Right kidney (tissue), 1 donor: ENCODE results near the gene TBCD.
"Not testable (repeated sequence)": the region's sequence is repeated elsewhere in the genome, so short reads cannot be mapped to it uniquely, and the experiment has no call there.

Experiments used
- DNase-seq: peaks from one replicate; pipeline ENCODE4 v3.0.0-alpha.2; 2016

Gene TBCD

DNA sequence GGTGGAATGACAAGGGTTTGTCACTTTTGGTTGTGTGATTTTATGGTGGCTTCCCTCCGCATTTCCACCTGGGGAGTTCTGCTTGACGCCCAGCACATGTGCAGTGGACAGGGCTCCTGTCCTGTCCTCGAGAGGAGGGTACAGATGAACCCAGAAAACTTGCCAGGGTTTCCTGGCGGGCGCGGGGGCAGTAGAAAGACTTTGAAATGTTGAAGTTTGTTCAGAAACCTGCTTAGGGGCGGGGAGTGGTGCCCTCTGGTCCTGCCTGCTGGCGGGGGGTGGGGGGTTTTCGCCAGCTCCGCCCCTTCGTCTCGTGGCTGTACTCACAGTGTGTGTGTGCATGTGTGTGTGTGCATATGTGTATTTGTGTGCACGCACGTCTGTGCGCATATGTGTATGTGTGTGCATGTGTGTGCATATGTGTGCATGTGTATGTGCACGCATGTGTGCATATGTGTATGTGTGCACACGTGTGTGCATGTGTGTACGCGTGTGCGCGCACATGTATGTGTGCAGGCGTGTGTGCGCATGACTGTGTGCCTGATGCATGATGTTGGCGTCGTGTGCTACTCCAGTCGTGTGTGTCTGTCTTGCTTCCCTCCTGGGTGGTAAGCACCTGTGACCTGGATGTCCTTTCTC, 28.6 kb upstream of the TBCD start:
- no peak for DNase-seq

DNA sequence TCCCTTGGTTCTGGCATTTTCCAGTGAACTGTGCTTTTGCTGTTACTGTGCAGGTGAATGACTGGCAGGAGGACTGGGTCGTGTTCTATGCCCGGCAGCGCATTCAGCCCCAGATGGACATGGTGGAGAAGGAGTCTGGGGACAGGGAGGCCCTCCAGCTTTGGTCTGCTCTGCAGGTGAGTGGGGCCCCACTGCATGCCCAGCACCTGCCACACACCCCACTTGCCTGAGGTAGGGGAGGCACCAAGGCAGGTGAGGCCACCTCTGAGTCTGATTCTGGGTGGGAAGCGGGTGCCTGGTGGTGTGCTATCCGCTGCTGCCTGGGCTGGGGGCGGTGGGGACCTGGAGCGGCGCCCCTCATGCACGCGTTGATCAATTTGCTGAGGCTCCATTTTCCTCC, 25.4 kb upstream of the TBCD start:
- DNase-seq = no peak

DNA sequence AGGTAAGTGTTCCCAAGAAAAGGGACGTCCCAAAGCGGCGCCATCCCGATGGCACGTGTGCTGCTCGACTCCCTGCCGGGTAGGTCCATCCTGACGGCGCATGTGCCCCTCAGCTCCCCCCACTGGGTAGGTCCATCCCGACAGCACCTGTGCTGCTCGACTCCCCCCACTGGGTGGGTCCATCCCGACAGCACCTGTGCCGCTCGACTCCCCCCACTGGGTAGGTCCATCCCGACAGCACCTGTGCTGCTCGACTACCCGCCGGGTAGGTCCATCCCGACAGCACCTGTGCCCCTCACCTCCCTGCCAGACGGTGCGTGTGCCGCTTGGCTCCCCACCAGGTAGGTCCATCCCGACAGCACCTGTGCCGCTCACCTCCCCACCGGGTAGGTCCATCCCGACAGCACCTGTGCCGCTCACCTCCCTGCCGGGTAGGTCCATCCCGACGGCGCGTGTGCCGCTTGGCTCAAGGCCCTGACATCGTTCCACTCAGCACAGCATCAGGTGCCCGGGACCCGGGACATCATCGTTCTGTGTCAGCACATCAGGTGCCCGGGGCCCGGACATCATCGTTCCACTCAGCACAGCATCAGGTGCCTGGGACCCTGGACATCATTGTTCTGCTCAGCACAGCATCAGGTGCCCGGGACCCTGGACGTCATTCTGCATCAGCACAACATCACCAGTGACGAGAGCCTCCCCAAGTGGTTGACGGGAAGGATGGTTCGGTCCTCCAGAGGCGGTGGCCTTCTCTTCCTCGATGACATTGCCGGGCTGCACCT, 22.2 kb upstream of the TBCD start:
- DNase-seq = no peak

DNA sequence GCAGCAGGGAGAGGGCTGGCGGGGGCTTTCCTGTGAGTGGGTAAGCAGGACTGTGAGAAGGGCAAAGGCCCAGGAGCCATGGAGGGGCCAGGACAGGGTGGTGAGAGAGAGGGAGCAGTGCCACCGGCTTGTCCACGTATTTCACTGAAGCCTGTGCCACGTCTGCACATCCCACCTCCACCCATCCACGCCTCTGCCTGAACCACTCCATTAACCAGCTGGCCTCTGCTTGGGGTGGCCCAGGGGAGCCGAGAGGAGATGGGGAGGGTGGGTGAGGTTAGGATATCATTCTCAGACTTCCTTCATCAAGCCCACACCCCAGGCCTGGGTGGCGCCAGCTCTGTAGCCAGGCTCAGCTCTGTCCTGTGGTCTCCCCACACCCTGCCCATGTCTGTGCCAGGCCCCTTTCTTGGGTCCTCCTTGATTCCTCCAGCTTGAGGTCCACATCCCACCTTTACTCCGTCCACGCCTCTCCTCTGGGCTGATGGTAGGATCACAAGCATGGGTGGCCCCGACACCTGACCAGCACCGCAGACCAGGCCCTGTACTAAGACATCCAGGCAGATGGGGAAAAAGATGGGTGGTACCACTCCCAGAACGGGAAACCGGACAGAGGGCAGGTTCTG, 19.6 kb upstream of the TBCD start:
- no peak for DNase-seq

DNA sequence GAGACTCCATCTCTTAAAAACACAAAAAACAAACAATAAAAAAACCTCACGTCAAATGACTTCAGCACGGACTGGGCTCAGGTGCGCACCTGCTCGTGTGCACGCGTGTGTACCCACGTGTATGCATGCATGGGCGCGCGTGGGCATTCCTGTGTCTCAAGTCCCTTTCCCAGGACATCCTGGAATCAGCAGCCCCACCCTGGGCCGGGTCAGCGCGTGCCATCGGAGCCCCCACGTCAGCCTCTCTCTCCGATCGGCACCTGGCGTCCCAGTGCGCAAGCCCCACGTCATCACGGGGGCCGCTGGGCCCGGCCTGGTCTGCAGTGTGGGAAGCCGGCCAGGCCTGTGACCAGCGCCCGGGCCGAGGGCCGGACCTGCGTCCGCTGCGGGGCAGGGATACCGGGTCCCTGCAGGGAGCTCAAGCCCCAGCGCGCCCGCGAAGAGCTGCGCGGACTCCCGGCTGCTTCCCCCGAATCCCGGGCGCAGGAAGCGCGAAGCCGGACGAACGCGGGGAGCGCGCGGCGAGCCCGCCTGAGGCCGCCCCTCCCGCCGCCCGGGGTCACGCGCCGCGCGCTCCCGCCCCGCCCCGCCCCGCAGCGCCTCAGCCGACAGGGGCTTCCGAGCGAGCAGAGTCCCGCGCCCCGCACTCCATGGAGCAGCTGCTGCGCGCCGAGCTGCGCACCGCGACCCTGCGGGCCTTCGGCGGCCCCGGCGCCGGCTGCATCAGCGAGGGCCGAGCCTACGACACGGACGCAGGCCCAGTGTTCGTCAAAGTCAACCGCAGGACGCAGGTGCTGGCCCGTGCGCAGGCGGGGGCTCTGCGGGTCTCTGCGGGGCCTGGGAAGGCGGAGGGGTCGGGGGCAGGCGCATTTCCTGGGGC, 16.6 kb upstream of the TBCD start, which contains the start of gene FN3K:
FN3K (plus strand) TSS at position 629 of the 880 bp plus-strand sequence; CDS start at position 651, 22 bp downstream.
- peak; percentile 84 for DNase-seq

DNA sequence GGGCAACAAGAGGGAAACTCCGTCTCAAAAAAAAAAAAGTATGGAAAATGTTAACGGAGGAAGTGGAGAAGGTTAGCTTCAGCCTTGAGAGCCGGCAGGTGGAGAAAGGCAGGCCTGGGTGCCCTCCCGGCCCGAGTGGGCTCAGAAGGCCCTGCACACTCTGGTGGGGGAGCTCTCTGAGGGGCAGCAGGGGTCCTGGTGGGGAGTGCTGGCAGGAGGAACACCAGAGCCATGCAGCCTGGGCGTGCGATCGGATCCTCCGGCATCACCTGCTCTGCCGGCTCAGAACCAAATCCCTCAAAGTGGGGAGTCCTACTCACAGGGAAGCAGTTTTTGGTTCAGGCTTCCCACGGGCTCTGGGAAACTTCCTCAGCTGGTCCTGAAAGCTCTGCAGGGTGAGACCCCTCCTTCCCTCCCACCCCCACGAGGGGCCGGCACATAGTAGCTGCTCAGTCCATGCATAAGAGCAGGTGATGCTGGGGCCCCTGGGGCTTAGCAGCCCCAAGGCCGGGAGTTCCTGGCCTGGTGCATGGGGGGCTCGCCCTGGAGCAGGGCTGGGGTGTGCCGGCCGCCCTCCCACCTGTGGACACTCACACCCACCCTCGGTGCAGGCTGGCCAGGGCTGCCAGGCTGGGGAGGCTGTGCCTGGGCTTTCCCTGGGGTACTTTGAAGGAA, 15.2 kb upstream of the TBCD start:
- DNase-seq = no peak

DNA sequence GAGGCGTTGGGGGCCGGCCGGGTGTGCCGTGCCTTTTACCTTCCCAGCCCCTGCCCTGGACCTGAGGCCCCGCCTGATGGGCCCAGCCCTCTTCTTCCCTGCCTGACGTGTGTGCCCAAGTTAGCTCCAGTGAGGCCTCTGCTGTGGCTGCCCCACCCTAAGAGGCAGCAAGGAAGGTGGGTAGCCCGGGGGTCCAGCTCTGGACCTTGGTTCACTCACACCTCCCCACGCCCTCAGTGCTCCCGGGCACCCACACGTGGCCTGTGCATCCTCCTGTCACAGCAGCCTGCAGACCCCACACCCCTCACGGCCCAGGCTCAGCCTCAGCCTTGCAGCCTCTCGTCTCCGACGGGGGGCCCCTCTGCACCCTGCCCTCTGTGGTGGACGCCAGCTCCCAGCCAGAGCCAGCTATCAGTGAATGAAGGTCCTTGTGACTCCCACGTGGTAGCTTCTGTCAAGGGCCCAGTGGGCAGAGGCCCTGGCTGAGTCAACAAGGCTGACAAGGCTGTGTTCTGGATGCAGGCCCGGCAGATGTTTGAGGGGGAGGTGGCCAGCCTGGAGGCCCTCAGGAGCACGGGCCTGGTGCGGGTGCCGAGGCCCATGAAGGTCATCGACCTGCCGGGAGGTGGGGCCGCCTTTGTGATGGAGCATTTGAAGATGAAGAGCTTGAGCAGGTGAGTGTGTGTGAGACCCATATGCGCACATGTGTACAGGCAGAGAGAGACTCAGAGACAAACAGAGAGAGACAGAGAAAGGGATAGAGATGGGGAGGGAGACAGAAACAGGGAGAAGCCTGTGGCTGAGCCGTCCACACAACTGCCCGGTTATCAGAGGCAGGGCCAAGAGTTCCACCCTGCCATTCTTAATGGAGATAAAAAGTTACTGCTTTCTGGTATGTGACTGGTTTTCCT, 13.6 kb upstream of the TBCD start:
- DNase-seq = no peak

DNA sequence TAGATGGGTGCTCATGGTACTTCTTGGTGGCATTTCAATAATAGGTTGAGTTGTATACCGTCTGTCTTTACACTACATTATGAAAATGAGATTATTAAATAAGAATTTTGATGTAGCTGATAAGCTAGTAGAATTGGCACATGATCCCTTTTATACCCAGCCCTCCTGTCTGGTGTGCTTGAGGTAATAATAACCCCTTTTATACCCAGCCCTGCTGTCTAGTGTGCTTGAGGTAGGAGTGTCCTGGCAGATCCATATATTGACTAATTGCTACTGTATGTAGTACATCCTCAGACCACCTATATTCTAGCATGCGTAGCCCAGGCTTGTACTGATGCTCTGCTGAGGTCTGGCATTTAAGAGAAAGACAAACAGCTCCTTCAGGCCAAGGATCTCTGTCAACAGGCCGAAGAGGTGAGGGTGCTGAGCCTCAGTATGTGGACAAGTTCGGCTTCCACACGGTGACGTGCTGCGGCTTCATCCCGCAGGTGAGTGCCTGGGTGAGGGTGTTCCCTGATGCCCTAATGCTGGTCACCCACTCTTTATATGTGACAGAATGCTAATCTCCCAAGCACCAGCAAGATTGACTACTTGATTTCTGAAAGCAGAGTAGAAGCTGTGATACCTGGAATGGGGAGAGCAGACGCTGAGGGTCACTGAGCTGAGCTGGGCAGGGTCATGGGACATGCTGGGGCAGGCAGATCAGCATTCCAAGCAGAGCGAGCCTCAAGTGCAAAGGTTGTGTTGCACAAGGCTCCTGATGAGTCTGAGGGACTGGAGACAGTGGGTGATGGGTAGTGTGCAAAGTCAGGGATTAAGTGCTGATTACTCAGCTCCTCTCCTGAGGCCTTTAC, 10.7 kb upstream of the TBCD start:
- no peak for DNase-seq

DNA sequence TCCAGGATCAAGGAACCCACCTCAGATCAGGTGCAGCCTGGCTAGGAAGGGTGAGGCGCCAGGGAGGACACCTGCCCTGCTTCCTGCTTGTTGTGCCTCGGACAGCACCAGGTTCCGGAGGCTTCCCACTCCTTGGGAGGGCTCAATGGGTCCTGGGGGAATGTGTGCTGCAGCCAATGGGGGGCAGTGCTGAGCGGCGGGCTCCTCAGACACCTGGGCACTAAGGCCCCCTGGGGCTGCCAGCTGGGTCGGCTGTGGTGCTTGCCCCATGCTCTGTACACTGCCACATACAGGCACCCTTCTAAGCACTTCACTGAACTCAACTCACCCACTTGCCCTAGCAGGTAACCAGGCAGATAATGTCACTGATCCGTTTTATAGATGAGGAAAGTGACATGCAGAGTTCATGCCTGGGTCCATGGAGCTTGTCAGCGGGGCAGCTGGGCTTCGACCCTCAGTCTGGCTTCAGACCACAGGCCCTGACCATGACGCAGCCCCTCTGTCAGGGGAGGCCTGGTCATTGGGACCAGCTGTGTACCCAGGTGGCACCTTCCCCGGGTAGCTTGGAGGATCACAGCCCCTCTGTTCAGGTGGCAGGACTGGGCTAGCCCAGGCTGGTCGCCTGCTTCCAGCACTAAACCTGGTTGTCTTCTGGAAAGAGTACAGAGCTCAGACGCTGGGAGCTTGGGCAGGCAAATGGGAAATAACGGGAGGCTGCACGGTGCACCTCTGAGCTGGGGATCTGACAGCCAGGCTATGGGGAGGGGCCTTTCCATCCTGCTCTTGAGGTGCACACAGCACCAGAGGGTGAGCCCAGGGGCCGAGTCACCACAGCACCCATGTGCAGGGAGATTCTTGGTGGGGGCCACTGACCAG, 8.3 kb upstream of the TBCD start:
- no peak for DNase-seq

DNA sequence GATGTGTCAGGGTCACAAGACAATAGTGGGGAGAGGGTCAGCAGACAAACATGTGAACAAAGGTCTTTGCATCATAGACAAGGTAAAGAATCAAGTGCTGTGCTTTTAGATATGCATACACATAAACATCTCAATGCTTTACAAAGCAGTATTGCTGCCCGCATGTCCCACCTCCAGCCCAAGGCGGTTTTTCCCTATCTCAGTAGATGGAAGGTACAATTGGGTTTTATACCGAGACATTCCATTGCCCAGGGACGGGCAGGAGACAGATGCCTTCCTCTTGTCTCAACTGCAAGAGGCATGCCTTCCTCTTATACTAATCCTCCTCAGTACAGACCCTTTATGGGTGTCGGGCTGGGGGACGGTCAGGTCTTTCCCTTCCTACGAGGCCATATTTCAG, 7.1 kb upstream of the TBCD start:
- not testable (repeated sequence) for DNase-seq

DNA sequence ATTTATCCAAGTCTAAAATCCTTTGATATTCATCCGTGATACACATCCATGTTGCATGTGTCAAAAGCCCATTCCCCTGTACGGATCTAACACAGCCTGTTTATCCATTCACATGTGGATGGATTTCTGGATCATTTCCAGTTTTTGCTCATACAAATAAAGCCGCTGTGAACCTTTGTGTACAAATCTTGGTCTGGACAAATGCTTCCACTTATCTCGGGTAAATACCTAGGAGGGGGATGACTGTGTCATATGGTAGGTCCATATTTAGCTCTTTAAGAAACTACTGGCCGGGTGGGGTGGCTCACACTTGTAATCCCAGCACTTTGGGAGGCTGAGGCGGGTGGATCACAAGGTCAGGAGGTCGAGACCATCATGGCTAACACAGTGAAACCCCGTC, 6.3 kb upstream of the TBCD start:
- no peak for DNase-seq

DNA sequence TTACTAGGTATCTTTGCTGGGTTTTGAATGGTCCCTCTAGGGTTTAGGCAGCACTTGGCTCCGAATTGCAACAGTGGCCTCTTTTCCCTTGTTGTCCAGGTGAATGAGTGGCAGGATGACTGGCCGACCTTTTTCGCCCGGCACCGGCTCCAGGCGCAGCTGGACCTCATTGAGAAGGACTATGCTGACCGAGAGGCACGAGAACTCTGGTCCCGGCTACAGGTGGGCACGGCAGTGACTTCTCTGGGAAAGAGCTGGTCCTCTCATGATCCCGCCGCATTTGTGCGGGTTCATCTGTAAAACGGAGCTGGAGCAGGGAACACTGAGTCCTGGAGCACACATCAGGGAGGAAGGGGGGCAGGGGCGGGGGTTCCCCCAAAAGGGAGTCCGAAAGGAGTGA, 3.1 kb upstream of the TBCD start:
- DNase-seq = no peak

DNA sequence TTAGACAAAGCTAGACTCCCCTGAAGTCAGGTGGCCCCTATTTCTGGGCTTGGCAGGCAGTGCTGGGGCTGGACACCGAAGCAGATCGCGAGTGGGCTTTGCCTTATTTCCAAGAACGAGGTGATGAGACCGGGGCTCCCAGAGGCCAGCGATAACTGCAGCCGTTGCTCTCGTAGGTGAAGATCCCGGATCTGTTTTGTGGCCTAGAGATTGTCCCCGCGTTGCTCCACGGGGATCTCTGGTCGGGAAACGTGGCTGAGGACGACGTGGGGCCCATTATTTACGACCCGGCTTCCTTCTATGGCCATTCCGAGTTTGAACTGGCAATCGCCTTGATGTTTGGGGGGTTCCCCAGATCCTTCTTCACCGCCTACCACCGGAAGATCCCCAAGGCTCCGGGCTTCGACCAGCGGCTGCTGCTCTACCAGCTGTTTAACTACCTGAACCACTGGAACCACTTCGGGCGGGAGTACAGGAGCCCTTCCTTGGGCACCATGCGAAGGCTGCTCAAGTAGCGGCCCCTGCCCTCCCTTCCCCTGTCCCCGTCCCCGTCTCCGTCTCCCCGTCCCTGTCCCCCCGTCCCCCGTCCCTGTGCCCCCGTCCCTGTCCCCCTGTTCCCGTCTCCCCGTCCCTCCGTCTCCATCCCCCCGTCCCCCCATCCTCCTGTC, 1.5 kb upstream of the TBCD start:
- no peak for DNase-seq

DNA sequence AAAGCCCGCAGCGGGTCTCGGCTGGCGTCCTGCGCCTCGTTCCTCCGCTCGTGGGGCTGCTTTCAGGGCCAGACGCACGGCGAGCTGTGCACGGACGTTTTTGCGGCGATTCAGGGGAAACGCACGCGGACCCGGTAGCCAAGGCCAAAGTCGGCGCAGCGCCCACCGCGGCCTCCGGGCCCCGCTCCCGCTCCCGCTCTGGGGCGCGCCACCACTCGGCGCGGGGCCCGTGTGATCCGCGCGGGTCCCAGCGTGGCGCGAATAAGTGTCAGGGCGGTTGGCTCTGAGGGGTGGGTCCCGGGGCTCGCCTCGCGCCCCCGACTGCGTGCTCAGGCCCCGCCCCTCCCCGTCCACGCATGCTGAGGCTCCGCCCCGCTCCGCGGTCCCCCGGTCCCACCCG, 694 bp upstream of the TBCD start:
- peak; percentile 86 for DNase-seq

DNA sequence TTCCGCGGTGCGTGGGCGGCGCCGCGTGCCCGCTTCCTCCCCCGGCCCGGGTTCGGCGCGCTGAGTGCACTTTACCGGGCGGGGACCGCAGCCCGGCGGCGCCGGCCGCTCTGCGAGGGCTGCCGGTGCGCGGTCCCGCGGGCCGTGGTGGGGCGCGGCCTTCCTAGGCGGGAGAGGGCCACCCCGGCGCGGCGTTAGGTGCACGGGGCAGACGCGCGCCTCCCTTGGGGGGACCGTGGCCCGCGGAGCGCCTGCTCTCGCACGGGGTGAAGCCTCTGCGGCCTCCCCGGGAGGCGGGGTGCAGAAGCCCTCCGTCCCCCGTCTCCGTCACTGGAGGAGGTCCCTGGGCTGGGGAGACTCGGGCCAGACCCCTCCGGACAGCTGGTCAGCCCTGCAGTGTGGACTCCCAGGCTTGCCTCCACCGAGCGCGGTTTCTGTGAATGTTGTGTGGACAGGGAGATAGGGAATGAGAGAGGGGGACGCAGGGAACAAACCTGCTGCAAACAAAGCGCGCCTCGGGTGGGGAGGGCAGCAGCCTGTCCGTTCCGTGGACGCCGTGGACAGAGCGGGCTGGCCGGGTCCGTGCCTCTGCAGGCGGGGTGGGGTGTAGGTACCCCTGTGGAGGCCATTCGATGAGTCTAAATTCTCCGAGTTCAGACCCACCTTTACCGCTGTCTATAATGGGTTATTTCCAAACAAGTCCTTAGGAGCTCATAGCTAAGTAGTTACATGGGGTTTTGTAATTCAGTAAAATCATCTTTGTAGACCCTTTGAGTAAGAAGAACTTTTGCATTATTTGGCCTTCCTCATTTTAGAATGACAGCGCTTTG, 721 bp downstream of the TBCD start:
- DNase-seq = peak; percentile 62

DNA sequence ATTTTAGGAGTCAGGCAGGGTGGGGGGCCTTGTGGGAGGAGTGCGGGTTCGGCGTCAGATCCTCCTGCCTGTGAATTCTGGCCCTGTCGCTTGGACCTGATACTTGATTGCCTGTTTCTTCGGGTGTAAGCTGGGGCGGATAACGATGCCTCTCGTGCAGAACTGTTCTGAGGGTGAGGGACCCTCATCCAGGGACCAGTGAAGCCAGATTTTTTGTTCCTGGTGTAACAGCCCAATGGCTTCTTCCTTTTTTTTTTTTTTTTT, 1.3 kb downstream of the TBCD start:
- DNase-seq = no peak
